GM12874 (cell line): ENCODE measurements around the gene UBE2B.

Experiments used
- CTCF ChIP-seq: IDR thresholded peaks from 2 replicates; pipeline ENCODE4 v1.5.1; 2011; ENCODE audit warnings: low read depth, mild to moderate bottlenecking, control low read depth, low read length, moderate library complexity; ENCODE audit not compliant: insufficient read depth

The UBE2B gene

GRCh38 chr5:134422791-134423365 lies 51.5 kb downstream of the UBE2B start:
- no peak for TF ChIP-seq CTCF

- TF ChIP-seq CTCF: no peak
Observed at GRCh38 chr5:134423376-134423775, 52.0 kb downstream of the UBE2B start.

- TF ChIP-seq CTCF: no peak
Observed at GRCh38 chr5:134426361-134426760, 55.0 kb downstream of the UBE2B start.

GRCh38 chr5:134427540-134428041 lies 56.2 kb downstream of the UBE2B start:
- TF ChIP-seq CTCF: no peak

GRCh38 chr5:134430001-134430569 lies 58.7 kb downstream of the UBE2B start:
- TF ChIP-seq CTCF: no peak

- TF ChIP-seq CTCF: no peak
Observed at GRCh38 chr5:134432174-134432573, 60.8 kb downstream of the UBE2B start.

GRCh38 chr5:134432677-134433359 lies 61.4 kb downstream of the UBE2B start:
- TF ChIP-seq CTCF: no peak
